Coronary artery (tissue), 2 donors: Measurements from ENCODE around the gene PYGM.
"Not testable (repeated sequence)": the region's sequence is repeated elsewhere in the genome, so short reads cannot be mapped to it uniquely, and the experiment has no call there.

Source experiments
- DNase-seq: peaks from one replicate; pipeline ENCODE4 v3.0.0-alpha.2; 2017; ENCODE audit warnings: low spot score
- H3K27ac ChIP-seq, 2 donors: fragments of 200-600 bp; sonication (generic); one replicate each; pipeline ENCODE4 v1.5.1; 2016 to 2019
- H3K4me3 ChIP-seq: fragments of 200-600 bp; sonication (generic); 2 replicates; pipeline ENCODE4 v1.5.1; 2016; ENCODE audit warnings: mild to moderate bottlenecking, moderate library complexity
- TF ChIP-seq, protein P1 (sequence below): fragments of 200-600 bp; sonication (generic); IDR thresholded peaks from one replicate; pipeline ENCODE4 v1.5.1; 2019; ENCODE audit warnings: antibody characterized with exemption

PYGM gene

DNA sequence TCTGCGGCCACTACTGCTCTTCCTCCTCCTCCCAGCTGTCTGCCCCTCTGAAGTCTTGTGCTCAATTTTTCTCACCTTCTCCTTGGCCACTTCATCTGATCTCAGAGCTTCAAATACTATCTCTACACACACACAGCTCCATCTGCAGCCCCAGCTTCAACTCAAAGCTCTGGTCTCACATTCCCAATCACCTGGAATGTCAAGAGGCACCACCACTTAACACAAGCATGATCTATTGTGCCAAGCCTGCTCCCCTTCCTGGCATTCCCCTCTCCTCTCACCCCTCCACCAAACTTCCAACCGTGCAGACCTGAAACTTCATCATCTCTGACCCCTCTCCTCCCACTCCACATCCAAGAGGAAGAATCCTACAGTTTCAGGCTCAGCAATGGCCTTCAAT is 54.3 kb downstream of the PYGM start:
- TF ChIP-seq, protein P1, sequence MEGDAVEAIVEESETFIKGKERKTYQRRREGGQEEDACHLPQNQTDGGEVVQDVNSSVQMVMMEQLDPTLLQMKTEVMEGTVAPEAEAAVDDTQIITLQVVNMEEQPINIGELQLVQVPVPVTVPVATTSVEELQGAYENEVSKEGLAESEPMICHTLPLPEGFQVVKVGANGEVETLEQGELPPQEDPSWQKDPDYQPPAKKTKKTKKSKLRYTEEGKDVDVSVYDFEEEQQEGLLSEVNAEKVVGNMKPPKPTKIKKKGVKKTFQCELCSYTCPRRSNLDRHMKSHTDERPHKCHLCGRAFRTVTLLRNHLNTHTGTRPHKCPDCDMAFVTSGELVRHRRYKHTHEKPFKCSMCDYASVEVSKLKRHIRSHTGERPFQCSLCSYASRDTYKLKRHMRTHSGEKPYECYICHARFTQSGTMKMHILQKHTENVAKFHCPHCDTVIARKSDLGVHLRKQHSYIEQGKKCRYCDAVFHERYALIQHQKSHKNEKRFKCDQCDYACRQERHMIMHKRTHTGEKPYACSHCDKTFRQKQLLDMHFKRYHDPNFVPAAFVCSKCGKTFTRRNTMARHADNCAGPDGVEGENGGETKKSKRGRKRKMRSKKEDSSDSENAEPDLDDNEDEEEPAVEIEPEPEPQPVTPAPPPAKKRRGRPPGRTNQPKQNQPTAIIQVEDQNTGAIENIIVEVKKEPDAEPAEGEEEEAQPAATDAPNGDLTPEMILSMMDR = no peak
- no peak for DNase-seq
- no peak overlapping the region for H3K27ac ChIP-seq
- no peak overlapping the region for H3K4me3 ChIP-seq

DNA sequence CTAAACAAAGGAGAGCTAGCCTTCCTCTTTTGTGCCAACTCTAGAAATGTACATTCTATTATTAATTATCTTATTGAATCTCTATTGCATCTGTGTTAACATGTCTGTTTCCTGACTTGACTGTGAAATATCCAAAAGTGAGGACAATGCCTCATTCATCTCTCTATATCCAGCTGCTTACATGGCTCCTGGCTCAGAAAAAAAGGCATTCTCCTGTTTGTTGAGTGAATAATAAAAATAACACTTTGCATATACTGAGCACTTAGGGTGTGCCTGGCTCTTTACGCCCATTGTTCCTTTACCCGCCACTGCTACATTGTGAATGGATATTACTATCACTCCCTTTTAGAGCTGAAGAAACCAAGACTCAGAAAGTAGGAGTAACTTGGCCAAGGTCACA is 56.7 kb downstream of the PYGM start:
- no peak for DNase-seq
- TF ChIP-seq, protein P1 = no peak
- H3K27ac ChIP-seq = no peak overlapping the region
- no peak overlapping the region for H3K4me3 ChIP-seq

DNA sequence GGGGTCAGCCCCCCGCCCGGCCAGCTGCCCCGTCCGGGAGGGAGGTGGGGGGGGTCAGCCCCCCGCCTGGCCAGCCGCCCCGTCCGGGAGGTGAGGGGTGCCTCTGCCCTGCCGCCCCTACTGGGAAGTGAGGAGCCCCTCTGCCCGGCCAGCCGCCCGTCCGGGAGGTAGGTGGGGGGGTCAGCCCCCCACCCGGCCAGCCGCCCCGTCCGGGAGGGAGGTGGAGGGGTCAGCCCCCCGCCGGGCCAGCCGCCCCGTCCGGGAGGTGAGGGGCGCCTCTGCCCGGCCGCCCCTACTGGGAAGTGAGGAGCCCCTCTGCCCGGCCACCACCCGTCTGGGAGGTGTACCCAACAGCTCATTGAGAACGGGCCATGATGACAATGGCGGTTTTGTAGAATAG is 57.8 kb downstream of the PYGM start:
- H3K4me3 ChIP-seq, DNase-seq, H3K27ac ChIP-seq: not testable (repeated sequence)

DNA sequence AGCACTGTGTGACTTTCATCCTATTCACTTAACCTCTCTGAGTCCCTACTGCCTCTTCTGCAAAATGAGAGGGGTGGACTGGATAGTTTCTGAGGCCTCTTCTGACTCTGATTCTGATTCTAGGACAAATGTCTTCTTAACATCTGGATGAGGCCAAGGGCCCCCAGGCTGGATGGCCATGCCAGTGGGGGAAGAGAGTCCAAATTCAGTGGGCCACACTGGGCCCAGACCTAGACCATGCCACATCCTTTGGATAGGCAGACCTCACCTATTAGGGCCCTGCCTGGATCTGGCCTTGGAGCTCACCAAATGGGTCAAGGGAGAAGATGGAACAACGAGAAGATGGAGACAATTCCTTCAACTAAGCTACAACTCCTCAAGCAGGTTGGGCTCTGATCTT is 61.3 kb downstream of the PYGM start:
- TF ChIP-seq, protein P1 = no peak
- Histone ChIP-seq H3K27ac (no peak overlapping the region), H3K4me3 (no peak overlapping the region)
- DNase-seq = no peak

DNA sequence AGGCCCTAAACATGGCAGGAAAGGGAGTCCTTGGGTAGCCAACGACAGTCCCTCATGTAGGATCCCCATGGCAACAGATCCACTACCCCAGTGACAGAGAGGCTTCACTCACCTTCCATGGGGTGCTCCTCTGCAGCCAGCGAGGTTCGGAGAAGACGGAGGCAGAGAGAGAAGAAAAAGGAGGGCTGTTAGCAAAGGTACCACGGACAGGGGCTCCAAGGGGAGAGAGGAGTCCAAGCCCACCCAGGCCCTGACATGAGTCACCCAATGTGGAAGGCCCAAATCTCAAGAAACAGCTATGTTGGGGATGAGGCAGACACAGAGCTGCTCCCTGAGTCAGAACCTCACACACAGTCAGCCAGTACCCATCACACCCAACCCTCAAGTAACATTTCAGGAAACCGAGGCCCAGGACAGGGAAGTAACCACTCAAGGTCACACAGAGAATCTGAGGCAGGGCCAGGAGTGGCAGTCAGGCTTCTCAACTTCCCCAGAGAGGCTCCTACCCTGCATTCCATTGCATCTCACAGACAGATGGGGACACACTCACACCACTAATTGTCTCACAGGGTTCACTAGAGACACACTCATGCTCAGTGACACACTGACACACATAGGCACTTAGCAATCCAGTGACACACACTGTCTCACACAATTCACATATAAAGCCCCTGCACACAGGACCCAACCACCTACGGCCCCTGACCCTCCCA is 62.0 kb downstream of the PYGM start:
- DNase-seq = no peak
- Histone ChIP-seq H3K4me3 (no peak overlapping the region), H3K27ac (no peak overlapping the region)
- TF ChIP-seq, protein P1 = no peak
